ENCODE results near the gene HTR1A. TPM values are rescaled to one million over a fixed set of nuclear protein-coding genes. Genes with fewer than 3 reads are reported as not detected.

HTR1A gene
- total RNA-seq, 1 donor = not detected

GRCh38 chr5:63931836-63932235, 30.4 kb downstream of the HTR1A start:
- H3K27me3 ChIP-seq (ENCODE audit: insufficient read depth, low read length) = no peaks in the 10 kb centered on the region
- no peaks in the 10 kb centered on the region for H3K9me3 ChIP-seq (ENCODE audit: low read depth, low read length)
- no peaks in the 10 kb centered on the region for H3K4me1 ChIP-seq (ENCODE audit: insufficient read depth, low read length)
- H3K4me3 ChIP-seq (ENCODE audit: low read length) = no peak overlapping the region

GRCh38 chr5:63928451-63928850, 33.8 kb downstream of the HTR1A start:
- no peaks in the 10 kb centered on the region for H3K4me1 ChIP-seq (ENCODE audit: insufficient read depth, low read length)
- H3K4me3 ChIP-seq (ENCODE audit: low read length) = no peak overlapping the region
- no peaks in the 10 kb centered on the region for H3K27me3 ChIP-seq (ENCODE audit: insufficient read depth, low read length)
- H3K9me3 ChIP-seq (ENCODE audit: low read depth, low read length) = no peaks in the 10 kb centered on the region

GRCh38 chr5:63923914-63924313, 38.3 kb downstream of the HTR1A start:
- no peak overlapping the region for H3K4me3 ChIP-seq (ENCODE audit: low read length)
- no peaks in the 10 kb centered on the region for H3K27me3 ChIP-seq (ENCODE audit: insufficient read depth, low read length)
- H3K4me1 ChIP-seq (ENCODE audit: insufficient read depth, low read length) = no peaks in the 10 kb centered on the region
- H3K9me3 ChIP-seq (ENCODE audit: low read depth, low read length) = no peaks in the 10 kb centered on the region

GRCh38 chr5:63919763-63920478, 42.3 kb downstream of the HTR1A start:
- H3K4me1 ChIP-seq (ENCODE audit: insufficient read depth, low read length) = no peaks in the 10 kb centered on the region
- H3K27me3 ChIP-seq (ENCODE audit: insufficient read depth, low read length) = no peaks in the 10 kb centered on the region
- no peaks in the 10 kb centered on the region for H3K9me3 ChIP-seq (ENCODE audit: low read depth, low read length)
- no peak overlapping the region for H3K4me3 ChIP-seq (ENCODE audit: low read length)

GRCh38 chr5:63916786-63917185, 45.5 kb downstream of the HTR1A start:
- H3K4me1 ChIP-seq (ENCODE audit: insufficient read depth, low read length) = no peaks in the 10 kb centered on the region

GRCh38 chr5:63911871-63912270, 50.4 kb downstream of the HTR1A start:
- Histone ChIP-seq H3K27me3 (ENCODE audit: insufficient read depth, low read length) (no peaks in the 10 kb centered on the region), H3K4me1 (ENCODE audit: insufficient read depth, low read length) (no peaks in the 10 kb centered on the region), H3K4me3 (ENCODE audit: low read length) (no peak overlapping the region), H3K9me3 (ENCODE audit: low read depth, low read length) (no peaks in the 10 kb centered on the region)

More at GRCh38 chr5:63916786-63917185, 45.5 kb downstream of the HTR1A start:
- H3K9me3 ChIP-seq (ENCODE audit: low read depth, low read length) = no peaks in the 10 kb centered on the region
- H3K27me3 ChIP-seq (ENCODE audit: insufficient read depth, low read length) = no peaks in the 10 kb centered on the region
- no peak overlapping the region for H3K4me3 ChIP-seq (ENCODE audit: low read length)

Other genes starting within 250 kb of the HTR1A start
- not detected for gene RNF180, start 203.4 kb upstream of the HTR1A start, total RNA-seq

Measured in mononuclear cell (primary cell).